SH-SY5Y (cell line): ENCODE measurements around the gene SGPP2.

Experiments used
- GATA2 ChIP-seq: IDR thresholded peaks from 2 replicates; pipeline ENCODE4 v1.6.1; 2011; ENCODE audit warnings: mild to moderate bottlenecking, low read depth, low read length
- GATA3 ChIP-seq: IDR thresholded peaks from 2 replicates; pipeline ENCODE4 v1.6.1; 2011; ENCODE audit warnings: low read depth, mild to moderate bottlenecking, low read length, moderate library complexity

DNA sequence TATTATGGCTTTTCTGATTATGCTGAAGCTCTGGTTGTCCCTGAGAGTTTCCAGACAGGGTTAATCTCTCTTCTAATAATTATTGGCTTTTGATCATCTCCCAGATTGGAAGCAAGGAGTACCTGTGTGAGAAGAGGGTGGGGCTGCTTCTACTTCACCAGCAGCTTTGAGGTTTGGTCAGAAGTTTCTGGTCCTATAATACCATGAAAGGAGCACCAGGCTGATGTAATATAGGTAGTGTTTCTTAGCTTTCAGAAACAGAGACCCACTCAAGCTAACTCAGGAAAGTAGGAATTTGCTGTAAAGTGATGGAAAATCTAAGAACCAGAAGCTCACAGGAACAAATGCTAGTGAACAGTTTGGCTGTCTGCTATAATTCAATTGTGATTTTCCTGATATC, 57.6 kb downstream of the SGPP2 start:
- no peak for TF ChIP-seq GATA3
- no peak for TF ChIP-seq GATA2
